Fibroblast of skin of left quadriceps (primary cell): ENCODE measurements around the gene ADIPOR2.
"Not testable (repeated sequence)": the region's sequence is repeated elsewhere in the genome, so short reads cannot be mapped to it uniquely, and the experiment has no call there.

Experiments
- DNase-seq, 2 experiments: peaks; one replicate each; pipeline ENCODE4 v3.0.0-alpha.2; 2013; ENCODE audit warnings: low read depth in 2 of 2

Gene ADIPOR2

DNA sequence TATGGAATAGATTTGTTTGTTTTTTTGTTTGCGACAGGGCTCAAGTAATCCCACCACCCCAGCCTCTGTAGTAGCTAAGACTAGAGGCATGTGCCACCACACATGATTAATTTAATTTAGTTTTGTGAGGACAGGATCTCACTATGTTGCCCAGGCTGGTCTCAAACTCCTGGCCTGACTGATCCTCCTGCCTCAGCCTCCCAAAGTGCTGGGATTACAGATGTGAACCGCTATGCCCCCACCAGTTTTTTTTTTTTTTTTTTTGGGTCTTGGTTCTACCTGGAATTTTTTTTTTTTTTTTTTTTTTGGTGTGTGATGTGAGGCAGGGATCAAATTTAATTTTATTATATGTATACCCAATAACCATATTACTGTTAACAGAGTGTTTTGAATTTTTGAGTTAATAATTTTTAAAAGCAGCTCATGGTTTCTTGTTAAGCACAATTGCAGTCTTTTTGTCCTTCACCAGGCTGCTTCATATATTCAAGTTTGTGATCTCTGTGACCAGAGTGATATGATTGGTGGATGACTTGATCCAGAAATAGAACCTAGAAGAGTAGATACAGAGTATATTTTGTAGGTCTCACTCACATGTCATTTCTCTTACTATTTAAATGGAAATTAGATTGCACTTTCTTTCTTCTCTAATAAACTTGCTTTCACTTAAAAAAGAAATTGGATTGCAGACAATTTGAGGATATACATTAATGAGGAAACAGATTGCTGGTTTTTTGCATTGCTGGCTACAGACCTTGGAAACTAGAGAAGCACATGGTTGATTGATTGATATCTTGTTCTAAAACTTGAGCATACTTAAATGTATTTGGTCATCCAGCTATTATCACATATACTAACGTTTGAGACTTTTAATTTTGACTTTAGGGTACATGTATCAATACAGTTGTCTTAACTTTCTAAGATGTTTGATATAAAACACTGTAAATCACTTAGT lies 13.2 kb downstream of the ADIPOR2 start:
- no peak for DNase-seq

DNA sequence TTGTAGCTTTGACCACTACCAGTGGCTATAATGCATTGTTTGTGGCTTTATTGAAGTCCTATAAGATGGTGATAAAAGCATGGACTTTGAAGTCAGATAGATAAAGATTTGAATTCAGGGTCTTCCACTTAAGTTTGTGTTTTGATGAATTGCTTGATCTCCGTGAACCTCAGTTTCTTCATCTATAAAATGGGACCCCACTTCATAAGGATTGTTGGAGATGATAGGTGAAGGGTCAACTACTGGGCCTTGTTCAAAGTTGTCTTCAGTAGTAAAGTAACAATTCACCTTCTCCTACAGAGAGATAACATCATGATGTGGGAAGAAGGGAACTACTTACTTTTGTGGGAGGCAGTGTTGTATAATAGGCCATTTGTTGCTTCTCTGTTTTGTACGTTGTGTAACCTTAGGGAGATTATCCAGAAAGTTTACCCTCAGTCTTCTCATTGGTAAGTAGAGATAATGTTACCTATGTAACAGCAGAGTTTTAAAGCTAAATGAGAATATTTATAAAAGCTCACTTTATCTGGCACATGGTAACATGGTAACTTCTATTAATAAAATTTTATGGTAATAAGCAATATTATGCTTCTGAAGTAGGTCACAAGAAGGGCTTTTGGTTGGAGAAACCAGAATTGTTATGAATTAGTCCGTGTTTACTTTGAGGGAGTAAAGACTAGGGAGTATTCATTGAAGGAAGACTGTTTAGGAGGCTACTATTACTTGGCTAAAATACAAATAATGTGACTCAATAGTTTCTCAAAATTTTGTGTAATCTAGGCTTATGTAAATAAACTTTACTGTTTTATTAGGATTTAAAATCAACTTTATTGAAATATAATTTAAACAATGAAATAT lies 15.1 kb downstream of the ADIPOR2 start:
- DNase-seq, result no peak

DNA sequence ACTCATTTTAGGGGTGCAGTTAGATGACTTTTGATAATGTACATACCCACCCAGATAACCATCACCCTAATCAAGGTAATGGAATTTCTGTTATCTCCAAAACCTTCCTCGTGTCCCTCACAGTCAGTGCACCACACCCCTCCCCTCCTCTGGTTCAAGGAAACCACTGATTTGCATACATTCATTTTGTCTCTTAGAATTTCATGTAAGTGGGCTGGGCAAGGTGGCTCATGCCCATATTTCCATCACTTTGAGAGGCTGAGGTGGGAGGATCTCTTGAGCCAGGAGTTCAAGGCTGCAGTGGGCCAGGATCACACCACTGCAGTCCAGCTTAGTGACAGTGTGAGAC lies 15.7 kb downstream of the ADIPOR2 start:
- no peak for DNase-seq

DNA sequence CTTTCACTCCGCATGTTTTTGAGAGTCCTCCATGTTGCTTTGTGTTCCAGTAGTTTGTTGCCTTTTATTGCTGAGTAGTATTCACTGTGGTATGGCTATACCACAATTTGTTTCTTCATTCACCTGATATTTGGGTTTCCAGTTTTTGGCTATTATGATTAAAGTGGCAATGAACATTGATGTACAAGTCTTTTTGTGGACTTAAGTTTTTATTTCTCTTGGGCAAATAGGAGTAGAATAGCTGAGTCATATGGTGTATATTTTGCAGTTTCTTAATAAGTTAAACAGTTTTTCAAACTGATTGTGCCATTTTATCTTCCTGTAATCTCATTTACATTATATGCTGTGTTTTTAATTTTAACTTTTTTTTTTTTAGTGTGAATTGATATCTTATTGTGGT lies 16.2 kb downstream of the ADIPOR2 start:
- DNase-seq, result no peak

DNA sequence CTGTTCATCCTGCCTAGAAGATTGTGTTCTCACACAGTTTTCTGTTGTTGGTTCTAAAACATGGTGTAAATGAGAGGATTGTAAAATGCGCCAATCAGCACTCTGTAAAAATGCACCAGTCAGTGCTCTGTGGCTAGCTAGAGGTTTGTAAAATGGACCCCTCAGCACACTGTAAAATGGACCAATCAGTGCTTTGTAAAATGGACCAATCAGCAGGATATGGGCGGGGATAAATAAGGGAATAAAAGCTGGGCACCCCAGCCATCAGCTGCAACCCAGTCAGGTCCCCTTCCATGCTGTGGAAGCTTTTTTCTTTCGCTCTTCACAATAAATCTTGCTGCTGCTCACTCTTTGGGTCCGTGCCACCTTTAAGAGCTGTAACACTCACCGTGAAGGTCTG lies 19.1 kb downstream of the ADIPOR2 start:
- not testable (repeated sequence) for DNase-seq

DNA sequence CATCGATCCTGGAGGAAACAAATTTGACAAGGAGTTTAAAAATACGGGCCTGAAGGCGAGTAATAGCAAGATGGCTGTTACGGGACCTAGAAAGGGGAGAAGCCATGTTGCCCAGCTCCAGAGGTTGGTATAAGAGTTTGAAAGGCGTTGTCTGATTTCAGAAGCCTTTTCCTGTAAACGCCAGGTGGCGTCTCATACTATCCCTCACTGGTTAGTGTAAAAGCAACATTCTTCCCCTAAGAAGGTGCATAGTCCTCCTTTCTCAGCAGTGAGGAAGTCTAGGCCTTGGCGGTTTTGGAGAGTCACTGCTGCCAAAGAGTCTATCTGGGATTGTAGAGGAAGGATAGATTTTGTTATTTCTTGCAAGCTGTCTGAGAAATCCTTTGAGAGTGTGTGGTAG lies 20.0 kb downstream of the ADIPOR2 start:
- not testable (repeated sequence) for DNase-seq

DNA sequence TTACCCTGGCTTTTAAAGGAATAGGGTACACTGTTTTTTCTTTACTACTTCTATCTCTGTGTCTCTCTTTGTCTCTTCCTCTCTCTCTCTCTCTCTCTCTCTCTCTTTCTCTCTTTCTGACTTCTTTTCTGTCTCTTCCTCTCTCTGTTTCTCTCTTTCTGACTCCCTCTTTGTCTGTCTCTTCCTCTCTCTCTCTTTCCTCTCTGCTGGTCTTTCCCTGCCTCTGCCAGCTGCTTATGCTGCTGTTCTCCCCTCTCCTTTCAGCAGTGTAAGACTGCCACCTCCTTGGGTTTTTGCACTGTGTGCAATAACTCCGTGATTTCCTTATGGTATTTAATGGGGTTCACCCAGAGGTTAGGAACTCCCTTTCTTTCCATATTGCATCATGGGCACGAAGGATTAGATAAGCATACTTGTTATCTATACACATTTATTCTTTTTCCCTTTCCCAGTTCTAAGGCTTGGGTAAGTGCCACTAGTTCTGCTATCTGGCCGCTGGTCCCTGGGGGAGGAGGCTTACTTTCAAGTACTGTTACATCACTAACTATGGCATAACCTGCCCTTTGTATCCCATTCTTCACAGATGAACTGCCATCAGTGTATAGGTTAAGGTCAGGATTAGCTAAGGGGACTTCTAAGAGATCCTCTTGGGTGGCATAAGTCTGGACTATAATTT lies 20.8 kb downstream of the ADIPOR2 start:
- not testable (repeated sequence) for DNase-seq

DNA sequence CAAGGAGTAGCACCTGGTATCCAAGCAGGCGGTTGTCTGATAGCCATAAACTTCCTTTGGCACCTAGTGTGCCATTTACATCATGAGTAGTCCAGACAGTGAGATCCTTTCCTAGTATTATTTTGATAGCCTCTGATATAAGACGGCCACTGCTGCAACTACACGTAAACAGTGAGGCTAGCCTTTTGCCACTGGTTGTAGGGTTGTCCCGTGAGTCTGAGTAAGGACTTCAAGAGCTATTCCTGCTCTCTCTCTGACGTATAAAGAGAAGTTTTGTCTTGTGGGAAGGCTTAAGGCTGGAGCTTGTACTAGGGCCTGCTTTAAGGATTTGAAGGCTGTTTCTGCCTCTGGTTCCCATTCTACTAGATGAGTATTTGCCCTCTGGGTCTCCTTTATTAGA lies 21.4 kb downstream of the ADIPOR2 start:
- DNase-seq, result not testable (repeated sequence)

DNA sequence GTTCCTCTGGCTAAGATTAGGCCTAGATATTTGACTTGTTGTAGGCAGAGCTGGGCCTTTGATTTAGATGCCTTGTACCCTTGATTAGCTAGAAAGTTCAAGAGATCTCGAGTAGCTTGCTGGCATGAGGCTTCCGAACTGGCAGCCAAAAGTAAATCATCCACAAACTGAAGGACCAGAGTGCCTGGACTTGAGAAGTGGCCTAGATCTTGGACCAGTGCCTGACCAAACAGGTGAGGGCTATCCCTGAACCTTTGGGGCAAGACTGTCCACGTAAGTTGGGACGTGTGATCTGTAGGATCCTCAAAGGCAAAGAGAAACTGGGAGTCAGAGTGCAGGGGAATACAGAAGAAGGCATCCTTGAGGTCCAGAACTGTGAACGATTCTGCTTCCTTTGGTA lies 22.0 kb downstream of the ADIPOR2 start:
- not testable (repeated sequence) for DNase-seq

DNA sequence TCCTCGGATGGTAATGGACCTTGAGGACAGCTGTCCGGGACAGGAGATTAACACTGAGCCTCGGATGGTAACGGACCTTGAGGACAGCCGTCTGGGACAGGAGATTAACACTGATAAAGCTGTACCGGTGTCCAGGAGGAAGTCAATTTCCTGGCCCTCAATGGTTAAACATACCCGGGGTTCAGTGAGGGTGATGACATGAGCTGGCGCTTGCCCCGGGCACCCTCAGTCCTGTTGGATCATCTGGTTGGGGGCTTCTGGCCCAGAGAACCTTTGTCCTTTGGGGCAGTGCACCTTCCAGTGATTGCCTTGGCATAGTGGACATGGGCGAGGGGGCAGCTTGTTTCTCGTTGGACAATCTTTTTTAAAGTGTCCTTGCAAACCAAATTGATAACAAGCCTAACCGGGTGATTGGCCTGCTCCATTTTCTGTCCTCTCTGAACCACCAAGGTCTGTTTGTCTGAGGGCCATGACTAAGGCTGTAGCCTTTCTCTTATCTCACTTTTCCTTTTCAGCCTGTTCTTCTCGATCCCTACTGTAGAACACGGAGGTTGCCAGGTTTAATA lies 23.0 kb downstream of the ADIPOR2 start:
- DNase-seq, result not testable (repeated sequence)

DNA sequence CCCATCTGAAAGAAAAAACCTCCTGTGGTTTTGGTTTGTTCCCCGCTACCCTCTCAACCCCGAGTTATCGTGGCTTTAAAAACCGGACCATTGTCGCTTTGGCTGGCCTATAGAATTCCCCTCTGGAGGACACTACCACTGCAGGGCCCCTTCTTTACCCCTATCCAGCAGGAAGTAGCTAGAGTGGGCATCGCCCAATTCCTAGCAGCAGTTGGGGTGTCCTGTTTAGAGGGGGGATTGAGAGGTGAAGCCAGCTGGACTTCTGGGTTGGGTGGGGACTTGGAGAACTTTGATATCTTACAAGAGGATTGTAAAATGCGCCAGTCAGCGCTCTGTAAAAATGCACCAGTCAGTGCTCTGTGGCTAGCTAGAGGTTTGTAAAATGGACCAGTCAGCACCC lies 24.6 kb downstream of the ADIPOR2 start:
- not testable (repeated sequence) for DNase-seq

DNA sequence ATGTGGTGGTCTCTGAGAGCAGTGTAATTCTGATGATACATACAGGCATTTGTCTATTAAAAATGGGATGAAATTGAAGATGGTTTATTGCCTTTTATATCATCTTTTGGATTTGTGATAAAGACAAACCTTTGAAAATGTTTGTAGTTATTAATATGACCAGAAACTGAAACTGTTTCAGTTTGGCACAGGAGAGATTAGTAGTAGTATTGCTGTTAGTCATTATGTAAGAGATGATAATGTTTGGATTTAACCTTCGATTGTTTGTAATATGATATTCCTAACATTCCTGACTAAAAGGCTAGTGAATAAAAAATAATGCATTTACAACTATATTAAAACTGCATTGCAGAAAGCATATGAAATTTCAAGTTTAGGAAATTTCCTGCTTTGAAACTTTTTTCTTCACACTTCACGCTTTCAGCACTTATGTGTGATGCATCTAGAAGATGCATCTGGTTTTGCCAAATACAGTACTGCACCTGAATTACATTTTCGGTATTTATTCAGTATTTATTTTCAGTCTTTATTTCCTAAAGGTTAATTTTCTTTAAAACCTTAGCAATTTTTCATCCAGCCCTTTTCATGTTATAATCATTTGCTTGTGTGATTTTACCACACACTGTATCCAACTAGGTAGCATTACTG lies 25.5 kb downstream of the ADIPOR2 start:
- no peak for DNase-seq

DNA sequence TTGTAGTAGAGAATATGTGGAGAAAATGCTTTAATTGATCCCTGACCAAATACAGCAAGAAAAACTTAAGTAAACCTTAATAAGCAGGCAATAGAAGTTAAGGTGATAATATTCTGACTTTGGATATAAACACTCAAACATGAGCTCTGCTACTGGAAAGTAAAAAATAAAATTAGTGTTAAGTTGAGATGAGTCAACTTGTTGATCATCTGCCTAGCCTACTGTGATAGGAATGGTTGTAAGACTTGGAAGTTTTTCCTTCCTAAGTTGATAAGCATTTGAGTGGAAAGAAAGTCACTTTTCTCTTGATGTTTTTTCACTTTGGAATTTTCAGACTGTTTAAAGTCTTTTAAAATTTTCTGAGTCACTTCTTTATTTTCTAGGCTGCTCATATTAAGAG lies 26.0 kb downstream of the ADIPOR2 start:
- no peak for DNase-seq

DNA sequence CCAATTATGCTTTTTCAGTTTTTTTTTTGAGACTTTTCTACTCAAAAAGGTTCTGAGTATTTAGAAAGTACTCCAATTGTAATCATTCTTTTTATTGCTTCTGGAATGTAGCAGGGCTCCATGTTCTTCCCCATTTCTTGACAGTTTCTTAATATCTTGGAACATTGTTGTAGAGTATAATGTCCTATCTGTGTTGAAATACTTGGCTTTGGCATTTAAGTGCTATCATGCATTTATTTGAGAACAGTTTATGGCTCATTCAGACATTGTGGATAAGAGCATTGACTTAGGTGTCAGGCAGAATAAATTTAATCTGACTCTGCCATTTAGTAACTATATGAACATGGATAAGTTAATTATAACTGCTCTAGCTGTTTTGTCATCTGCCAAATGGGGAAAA lies 28.3 kb downstream of the ADIPOR2 start:
- no peak for DNase-seq

DNA sequence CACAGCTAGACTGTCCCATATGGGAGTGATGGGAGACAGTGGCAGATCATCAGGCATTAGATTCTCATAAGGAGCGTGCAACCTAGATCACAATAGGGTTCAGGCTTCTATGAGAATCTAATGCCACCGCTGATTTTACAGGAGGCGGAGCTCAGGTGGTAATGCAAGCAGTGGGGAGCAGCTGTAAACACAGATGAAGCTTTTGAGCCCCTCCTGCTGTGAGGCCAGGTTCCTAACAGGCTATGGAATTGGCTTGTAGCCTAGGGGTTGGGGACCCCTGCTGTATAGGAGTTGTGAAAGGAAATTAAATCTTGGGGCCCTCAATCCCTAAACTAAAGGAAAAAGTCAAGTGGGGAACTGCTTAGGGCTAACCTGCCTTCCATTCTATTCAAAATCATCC lies 29.6 kb downstream of the ADIPOR2 start:
- DNase-seq, result no peak

DNA sequence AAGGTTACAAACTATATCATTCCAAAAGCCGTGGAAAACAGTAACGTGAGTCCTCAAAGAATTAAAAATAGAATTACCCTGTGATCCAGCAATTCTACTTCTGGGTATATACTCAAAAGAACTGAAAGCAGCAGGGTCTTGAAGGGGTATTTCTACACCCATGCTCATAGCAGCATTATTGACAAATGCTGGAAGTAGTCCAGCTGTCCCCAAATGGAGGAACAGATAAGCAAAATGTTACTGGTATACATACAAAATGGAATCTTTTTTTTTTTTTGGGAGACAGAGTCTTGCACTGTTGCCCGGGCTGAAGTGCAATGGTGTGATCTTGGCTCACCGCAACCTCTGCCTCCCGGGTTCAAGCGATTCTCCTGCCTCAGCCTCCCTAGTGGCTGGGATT lies 32.9 kb downstream of the ADIPOR2 start:
- no peak for DNase-seq

DNA sequence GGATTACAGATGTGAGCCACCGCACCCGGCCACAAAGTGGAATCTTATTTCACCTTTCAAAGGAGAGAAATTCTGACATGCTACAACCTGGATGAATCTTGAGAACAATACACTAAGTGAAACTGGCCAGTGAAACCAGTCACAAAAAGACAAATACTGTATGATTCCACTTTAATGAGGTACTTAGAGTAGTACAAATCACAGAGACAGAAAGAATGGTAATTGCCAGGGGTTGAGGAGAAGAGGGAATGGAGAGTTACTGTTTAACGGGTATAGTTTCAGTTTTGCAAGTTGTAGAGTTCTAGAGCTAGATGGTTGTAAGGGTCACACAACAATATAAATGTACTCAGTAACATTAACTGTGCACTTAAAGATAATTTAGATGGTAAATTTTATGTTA lies 33.4 kb downstream of the ADIPOR2 start:
- no peak for DNase-seq

DNA sequence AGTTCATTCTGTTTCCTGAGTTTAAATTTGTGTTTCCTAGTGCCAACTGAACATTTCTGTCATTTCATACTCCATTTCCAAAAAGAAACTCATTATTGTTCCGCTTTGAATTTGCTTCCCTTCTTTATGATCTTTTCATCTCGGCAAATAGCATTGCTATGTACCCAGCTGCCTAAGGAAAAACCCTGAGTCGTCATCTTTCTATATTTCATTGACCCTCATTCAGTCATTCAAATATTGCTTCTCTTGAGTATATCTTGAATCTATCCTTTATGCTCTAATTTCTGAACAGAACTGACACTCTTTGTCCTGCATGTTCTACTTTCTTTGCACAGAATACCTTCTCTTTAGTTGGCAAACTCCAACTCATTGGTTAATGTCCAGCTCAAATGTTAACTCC lies 35.9 kb downstream of the ADIPOR2 start:
- no peak for DNase-seq

DNA sequence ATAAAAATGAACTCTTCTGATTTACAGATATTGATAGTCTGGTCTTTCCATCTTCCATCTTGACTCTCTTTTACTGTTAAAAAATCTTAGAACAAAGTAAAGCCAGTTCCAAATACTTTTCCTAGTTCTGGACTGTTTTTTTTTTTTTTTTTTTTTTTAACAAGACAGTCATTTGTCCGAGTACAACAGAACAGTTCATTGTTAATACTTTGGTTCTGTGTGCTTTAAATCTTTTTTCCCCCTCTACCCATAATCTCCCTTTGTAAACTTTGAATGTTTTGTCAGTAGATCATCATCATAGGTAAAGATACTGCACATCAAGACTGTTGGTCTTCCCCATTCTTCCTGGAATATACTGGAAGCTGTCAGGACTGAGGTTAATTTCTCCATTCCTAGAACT lies 38.0 kb downstream of the ADIPOR2 start:
- no peak for DNase-seq

DNA sequence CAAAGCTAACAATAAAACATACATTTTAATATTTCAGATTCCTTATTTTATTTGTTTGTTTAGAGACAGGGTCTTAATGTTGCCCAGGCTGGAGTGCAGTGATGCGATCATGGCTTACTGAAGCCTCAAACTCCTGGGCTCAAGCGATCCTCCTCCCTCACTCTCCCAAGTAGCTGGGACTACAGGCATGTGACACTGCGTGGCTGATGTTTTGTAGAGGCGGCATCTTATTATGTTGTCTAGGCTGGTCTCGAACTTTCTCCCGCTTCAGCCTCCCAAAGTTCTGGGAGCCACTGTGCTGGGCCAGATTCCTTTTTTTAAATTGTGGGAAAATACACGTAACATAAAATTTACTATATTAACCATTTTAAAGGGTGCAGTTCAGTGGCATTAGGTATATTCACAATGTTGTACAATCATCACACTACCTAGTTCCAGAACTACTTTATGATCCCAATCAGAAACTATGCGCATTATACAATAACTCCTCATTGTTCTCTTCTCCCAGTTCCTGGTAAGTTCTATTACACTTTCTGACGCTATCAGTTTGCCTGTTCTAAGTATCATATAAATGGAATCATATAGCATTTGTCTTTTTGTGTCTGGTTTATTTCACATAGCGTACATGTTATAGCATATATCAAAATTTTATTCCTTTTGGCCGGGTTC lies 40.3 kb downstream of the ADIPOR2 start:
- no peak for DNase-seq

DNA sequence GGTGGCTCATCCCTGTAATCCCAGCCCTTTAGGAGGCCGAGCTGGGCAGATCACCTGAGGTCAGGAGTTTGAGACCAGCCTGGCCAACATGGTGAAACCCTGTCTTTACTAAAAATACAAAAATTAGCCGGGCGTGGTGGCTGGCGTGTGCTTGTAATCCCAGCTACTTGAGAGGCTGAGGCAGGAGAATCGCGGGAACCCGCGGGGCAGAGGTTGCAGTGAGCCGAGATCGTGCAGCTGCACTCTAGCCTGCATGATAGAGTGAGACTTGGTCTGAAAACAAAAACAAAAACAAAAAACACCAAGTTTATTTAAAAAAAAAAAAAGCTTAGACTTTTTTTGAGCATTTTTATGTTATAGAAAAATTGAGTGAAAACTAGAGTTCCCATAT lies 40.8 kb downstream of the ADIPOR2 start:
- not testable (repeated sequence) for DNase-seq
